HL-60 (cell line): ENCODE results near the gene RHBDF2.

Experiments used
- CTCF ChIP-seq: IDR thresholded peaks from one replicate; pipeline ENCODE4 v1.5.1; 2011; ENCODE audit warnings: low read length, control low read depth, inconsistent platforms; ENCODE audit not compliant: insufficient read depth
- GABPA ChIP-seq: IDR thresholded peaks from 2 replicates; pipeline ENCODE4 v1.6.1; 2012; ENCODE audit warnings: low read depth
- POLR2AphosphoS5 ChIP-seq: IDR thresholded peaks from 2 replicates; pipeline ENCODE4 v1.6.1; 2012; ENCODE audit warnings: low read depth
- REST ChIP-seq: IDR thresholded peaks from 2 replicates; pipeline ENCODE4 v1.6.1; 2012; ENCODE audit warnings: low read depth; ENCODE audit not compliant: insufficient replicate concordance
- SPI1 ChIP-seq: IDR thresholded peaks from 2 replicates; pipeline ENCODE4 v1.6.1; 2012; ENCODE audit warnings: low read depth, mild to moderate bottlenecking, borderline replicate concordance

GRCh38 chr17:76543826-76544545 is 42.8 kb upstream of the RHBDF2 start:
- TF ChIP-seq GABPA: no peak
- TF ChIP-seq CTCF: no peak
- no peak for TF ChIP-seq POLR2AphosphoS5
- TF ChIP-seq REST: no peak
- TF ChIP-seq SPI1: no peak
